Measurements from ENCODE around the gene PYGO2.

DNA sequence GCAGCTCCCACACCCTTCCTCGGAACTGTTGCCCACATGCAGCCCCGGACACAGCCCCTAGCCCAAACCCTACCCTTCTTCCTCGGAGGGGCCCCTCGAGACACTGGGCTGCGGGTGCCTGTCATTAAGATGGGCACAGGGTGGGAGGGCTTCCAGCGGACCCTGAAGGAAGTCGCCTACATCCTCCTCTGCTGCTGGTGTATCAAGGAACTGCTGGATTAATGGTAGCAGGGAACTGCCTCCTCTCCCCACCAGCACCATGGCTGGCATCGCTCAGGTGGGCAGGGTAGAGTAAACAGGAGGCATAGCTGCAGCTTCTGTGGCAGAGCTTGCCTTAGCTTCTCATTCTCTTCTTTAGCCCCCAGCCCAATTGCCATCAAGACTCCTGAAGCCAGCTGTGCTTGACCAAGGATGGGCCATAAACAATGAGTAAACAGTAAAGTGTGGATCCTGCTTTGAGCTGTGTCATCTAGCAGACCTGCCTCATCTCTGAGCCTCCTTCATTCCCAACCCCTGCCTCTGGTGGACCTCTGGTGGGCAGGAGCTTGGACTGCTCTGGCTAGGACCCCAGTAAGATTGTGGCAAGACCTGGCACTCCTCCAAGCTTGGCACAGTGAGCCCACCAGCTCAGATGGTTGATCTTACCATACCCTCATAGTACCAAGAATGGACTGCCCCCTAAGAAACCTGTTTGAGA, 32.1 kb upstream of the PYGO2 start, which contains the start of gene LENEP:
- TF ChIP-seq POLR2A (IDR thresholded peaks at IDR 0.05; ENCODE audit: low read depth, low read length) (no peak), TAF1 (IDR thresholded peaks at IDR 0.05; ENCODE audit: borderline replicate concordance, low read depth, low read length) (no peak), POLR2AphosphoS5 (IDR thresholded peaks at IDR 0.05; ENCODE audit: low read depth, low read length) (0 out of 2 replicates have a peak, but pooled peaks have one; percentile 27)
